ENCODE data around the gene PXDN.

PXDN gene

GRCh38 chr2:1591978-1592907 is 152.1 kb downstream of the PXDN start:
- DNase-seq (ENCODE audit: low read depth), result peak; percentile 92
- H3K4me3 ChIP-seq (ENCODE audit: low read depth, low read length), result peak overlapping the region; percentile 3
- TF ChIP-seq CTCF (conservative IDR thresholded peaks at IDR 0.05; ENCODE audit: low read depth, low read length), result peak; percentile 81

- no peak for DNase-seq (ENCODE audit: low read depth)
- H3K4me3 ChIP-seq (ENCODE audit: low read depth, low read length), result no peak overlapping the region
- no peak for TF ChIP-seq CTCF (conservative IDR thresholded peaks at IDR 0.05; ENCODE audit: low read depth, low read length)
Measured at GRCh38 chr2:1591461-1591770, 152.9 kb downstream of the PXDN start.

- H3K4me3 ChIP-seq (ENCODE audit: low read depth, low read length), result no peak overlapping the region
- no peak for DNase-seq (ENCODE audit: low read depth)
- TF ChIP-seq CTCF (conservative IDR thresholded peaks at IDR 0.05; ENCODE audit: low read depth, low read length), result no peak
Measured at GRCh38 chr2:1590596-1591460, 153.5 kb downstream of the PXDN start.

- no peak overlapping the region for H3K4me3 ChIP-seq (ENCODE audit: low read depth, low read length)
- peak; percentile 58 for DNase-seq (ENCODE audit: low read depth)
- peak; percentile 36 for TF ChIP-seq CTCF (conservative IDR thresholded peaks at IDR 0.05; ENCODE audit: low read depth, low read length)
Measured at GRCh38 chr2:1588978-1589621, 155.2 kb downstream of the PXDN start.

GRCh38 chr2:1588051-1588977 is 156.0 kb downstream of the PXDN start:
- TF ChIP-seq CTCF (conservative IDR thresholded peaks at IDR 0.05; ENCODE audit: low read depth, low read length), result no peak
- DNase-seq (ENCODE audit: low read depth), result no peak
- H3K4me3 ChIP-seq (ENCODE audit: low read depth, low read length), result no peak overlapping the region

Measured in choroid plexus epithelial cell (primary cell).